Astrocyte (in vitro differentiated cells and primary cell): Measurements from ENCODE around the gene SLC25A47. TPM values are rescaled to one million over a fixed set of nuclear protein-coding genes. Genes with fewer than 3 reads are reported as not detected.

ENCODE experiments used
- DNase-seq: peaks from one replicate; pipeline ENCODE4 v3.0.0-alpha.2; 2010; ENCODE audit warnings: low read depth
- FAIRE-seq: peaks from 2 replicates; lab custom pipeline; 2011; peaks lifted over from hg19 to GRCh38; lab: Jason Lieb, UNC
- H2AFZ ChIP-seq: 2 replicates; pipeline ENCODE4 v1.6.0; 2012; ENCODE audit warnings: low read depth, low read length, inconsistent platforms
- H3K27ac ChIP-seq: 2 replicates; pipeline ENCODE4 v1.5.1; 2011; ENCODE audit warnings: low read depth, low read length, inconsistent platforms
- H3K27me3 ChIP-seq: 2 replicates; pipeline ENCODE4 v1.6.0; 2011; ENCODE audit warnings: low read length, inconsistent platforms; ENCODE audit not compliant: insufficient read depth
- H3K36me3 ChIP-seq: 2 replicates; pipeline ENCODE4 v1.5.1; 2011; ENCODE audit warnings: low read length, inconsistent platforms; ENCODE audit not compliant: insufficient read depth
- H3K4me1 ChIP-seq: 2 replicates; pipeline ENCODE4 v1.5.1; 2011; ENCODE audit warnings: low read length, inconsistent platforms; ENCODE audit not compliant: insufficient read depth
- H3K4me2 ChIP-seq: 2 replicates; pipeline ENCODE4 v1.6.0; 2012; ENCODE audit warnings: low read length, inconsistent platforms
- H3K4me3 ChIP-seq: 2 replicates; pipeline ENCODE4 v1.5.1; 2011; ENCODE audit warnings: low read depth, mild to moderate bottlenecking, low read length, inconsistent platforms; ENCODE audit not compliant: insufficient read depth
- H3K79me2 ChIP-seq: 2 replicates; pipeline ENCODE4 v1.6.0; 2012; ENCODE audit warnings: mild to moderate bottlenecking, low read length, inconsistent platforms; ENCODE audit not compliant: insufficient read depth
- H3K9ac ChIP-seq: 2 replicates; pipeline ENCODE4 v1.6.0; 2012; ENCODE audit warnings: mild to moderate bottlenecking, low read length, inconsistent platforms
- H3K9me3 ChIP-seq: 2 replicates; pipeline ENCODE4 v1.5.1; 2012; ENCODE audit warnings: low read depth, mild to moderate bottlenecking, low read length, inconsistent platforms; ENCODE audit not compliant: insufficient read depth
- H4K20me1 ChIP-seq: 2 replicates; pipeline ENCODE4 v1.6.0; 2012; ENCODE audit warnings: low read length, inconsistent platforms; ENCODE audit not compliant: insufficient read depth
- H3K27ac Mint-ChIP-seq: one replicate; pipeline ENCODE4 v1.8.0; 2021; ENCODE audit warnings: mild to moderate bottlenecking, mixed read lengths; ENCODE audit not compliant: unreplicated experiment
- H3K27me3 Mint-ChIP-seq: one replicate; pipeline ENCODE4 v1.8.0; 2021; ENCODE audit warnings: low read depth, mixed read lengths; ENCODE audit not compliant: unreplicated experiment
- H3K36me3 Mint-ChIP-seq: one replicate; pipeline ENCODE4 v1.8.0; 2021; ENCODE audit warnings: low read depth, mixed read lengths; ENCODE audit not compliant: unreplicated experiment
- H3K4me1 Mint-ChIP-seq: one replicate; pipeline ENCODE4 v1.8.0; 2021; ENCODE audit warnings: low read depth, mixed read lengths; ENCODE audit not compliant: unreplicated experiment
- H3K4me3 Mint-ChIP-seq: one replicate; pipeline ENCODE4 v1.8.0; 2021; ENCODE audit warnings: mild to moderate bottlenecking, moderate library complexity, mixed read lengths; ENCODE audit not compliant: unreplicated experiment
- H3K9me3 Mint-ChIP-seq: one replicate; pipeline ENCODE4 v1.8.0; 2021; ENCODE audit warnings: mild to moderate bottlenecking, mixed read lengths; ENCODE audit not compliant: unreplicated experiment
- CTCF ChIP-seq: IDR thresholded peaks from 2 replicates; pipeline ENCODE4 v1.5.1; 2011; ENCODE audit warnings: low read depth, mild to moderate bottlenecking, inconsistent platforms, low read length, moderate library complexity; ENCODE audit not compliant: insufficient read depth
- EZH2 ChIP-seq: IDR thresholded peaks from 2 replicates; pipeline ENCODE4 v1.6.1; 2012; ENCODE audit warnings: mild to moderate bottlenecking, low read length, inconsistent platforms; ENCODE audit not compliant: insufficient read depth
- total RNA-seq: library from RNA; stranded (reverse); gene quantifications from 2 replicates; pipeline ENCODE4 v1.2.1, GENCODE V29; 2021

The SLC25A47 gene
- total RNA-seq, 1 donor from 2014 or later, result not detected

- no peak overlapping the region for H3K27ac Mint-ChIP-seq
- no peak for DNase-seq
- H3K4me1 Mint-ChIP-seq, result peaks cover 2% of the 10 kb centered on the region
- peaks cover 9% of the 10 kb centered on the region for H3K27me3 Mint-ChIP-seq
- H3K27ac ChIP-seq, result no peak overlapping the region
- H3K79me2 ChIP-seq, result no peaks in the 10 kb centered on the region
- H3K9me3 Mint-ChIP-seq, result no peaks in the 10 kb centered on the region
- H3K9ac ChIP-seq, result no peak overlapping the region
- H3K4me2 ChIP-seq, result no peak overlapping the region
- H3K4me3 ChIP-seq, result no peak overlapping the region
- H3K4me1 ChIP-seq, result no peaks in the 10 kb centered on the region
- H3K4me3 Mint-ChIP-seq, result no peak overlapping the region
- H2AFZ ChIP-seq, result no peak overlapping the region
- no peak for FAIRE-seq
- no peaks in the 10 kb centered on the region for H3K36me3 ChIP-seq
- H3K36me3 Mint-ChIP-seq, result no peaks in the 10 kb centered on the region
- no peaks in the 10 kb centered on the region for H3K27me3 ChIP-seq
- H4K20me1 ChIP-seq, result peaks cover 9% of the 10 kb centered on the region
- H3K9me3 ChIP-seq, result no peaks in the 10 kb centered on the region
- no peak for TF ChIP-seq CTCF
- TF ChIP-seq EZH2, result no peak
Observed at GRCh38 chr14:100312877-100313400, 10.2 kb upstream of the SLC25A47 start.

GRCh38 chr14:100313464-100314230 lies 9.5 kb upstream of the SLC25A47 start:
- H3K36me3 Mint-ChIP-seq, result no peaks in the 10 kb centered on the region
- no peaks in the 10 kb centered on the region for H3K9me3 Mint-ChIP-seq
- H3K27me3 Mint-ChIP-seq, result peaks cover 9% of the 10 kb centered on the region
- DNase-seq (no peak), FAIRE-seq (no peak)
- Histone ChIP-seq H3K4me3 (no peak overlapping the region), H2AFZ (no peak overlapping the region), H3K9me3 (no peaks in the 10 kb centered on the region), H3K4me1 (no peaks in the 10 kb centered on the region), H3K9ac (no peak overlapping the region), H3K4me2 (no peak overlapping the region), H4K20me1 (peaks cover 4% of the 10 kb centered on the region), H3K27me3 (no peaks in the 10 kb centered on the region), H3K27ac (no peak overlapping the region), H3K36me3 (no peaks in the 10 kb centered on the region), H3K79me2 (no peaks in the 10 kb centered on the region)
- no peak overlapping the region for H3K4me3 Mint-ChIP-seq
- H3K27ac Mint-ChIP-seq, result no peak overlapping the region
- H3K4me1 Mint-ChIP-seq, result peaks cover 2% of the 10 kb centered on the region
- TF ChIP-seq EZH2 (no peak), CTCF (no peak)

DNA sequence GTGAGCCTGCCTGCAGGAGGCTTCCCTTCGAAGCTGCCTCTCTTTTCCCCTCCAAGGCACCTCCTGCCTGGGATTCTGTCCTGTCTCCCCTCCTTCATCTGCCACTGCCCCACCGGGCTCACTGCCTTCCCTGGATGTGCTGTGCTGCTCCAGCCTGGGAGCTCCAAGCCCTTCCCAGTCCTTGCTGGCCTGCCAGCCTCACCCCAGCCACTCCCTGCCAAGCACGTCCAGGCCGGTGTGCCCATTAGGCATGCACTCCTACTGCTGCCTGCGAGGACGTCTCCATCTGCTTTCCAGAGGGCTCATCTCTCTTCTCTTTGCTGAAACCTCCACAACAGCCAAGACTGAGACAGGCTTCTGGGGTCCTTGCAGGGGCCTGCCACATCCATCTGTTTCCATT lies 8.4 kb upstream of the SLC25A47 start:
- Mint-ChIP-seq H3K9me3 (no peaks in the 10 kb centered on the region), H3K4me1 (peaks cover 2% of the 10 kb centered on the region), H3K4me3 (no peak overlapping the region), H3K27me3 (peaks cover 11% of the 10 kb centered on the region), H3K27ac (no peak overlapping the region), H3K36me3 (no peaks in the 10 kb centered on the region)
- H3K79me2 ChIP-seq, result no peaks in the 10 kb centered on the region
- FAIRE-seq, result no peak
- no peak overlapping the region for H2AFZ ChIP-seq
- no peaks in the 10 kb centered on the region for H3K9me3 ChIP-seq
- no peaks in the 10 kb centered on the region for H4K20me1 ChIP-seq
- no peak overlapping the region for H3K9ac ChIP-seq
- no peaks in the 10 kb centered on the region for H3K4me1 ChIP-seq
- no peak for DNase-seq
- no peak overlapping the region for H3K27ac ChIP-seq
- no peaks in the 10 kb centered on the region for H3K36me3 ChIP-seq
- H3K4me3 ChIP-seq, result no peak overlapping the region
- TF ChIP-seq EZH2 (no peak), CTCF (no peak)
- no peaks in the 10 kb centered on the region for H3K27me3 ChIP-seq
- H3K4me2 ChIP-seq, result no peak overlapping the region
